Prostate gland (tissue), 2 donors: ENCODE data around the gene MYO5C. TPM values are rescaled to one million over a fixed set of nuclear protein-coding genes. Genes with fewer than 3 reads are reported as not detected.

Source experiments
- DNase-seq: peaks from one replicate; pipeline ENCODE4 v3.0.0-alpha.2; 2019; ENCODE audit warnings: low spot score
- H3K27ac ChIP-seq, 2 donors: fragments of 200-600 bp; sonication (generic); 2 replicates each; pipeline ENCODE4 v1.5.1; 2017 to 2019
- H3K27me3 ChIP-seq: fragments of 200-600 bp; sonication (generic); replicated peaks from 2 replicates; pipeline ENCODE4 v1.5.1; 2019; ENCODE audit not compliant: insufficient read depth
- H3K36me3 ChIP-seq, 2 donors: fragments of 200-600 bp; sonication (generic); 1 replicate in 1 of 2; 2 replicates in 1 of 2; pipeline versions ENCODE4 v1.5.1 to v1.8.1; 2017 to 2019
- H3K4me1 ChIP-seq: fragments of 200-600 bp; sonication (generic); replicated peaks from 2 replicates; pipeline ENCODE4 v1.5.1; 2019
- H3K4me3 ChIP-seq, 2 donors: fragments of 200-600 bp; sonication (generic); 2 replicates each; pipeline ENCODE4 v1.5.1; 2017 to 2019
- H3K9me3 ChIP-seq: fragments of 200-600 bp; sonication (generic); 2 replicates; pipeline ENCODE4 v1.5.1; 2017
- POLR2A ChIP-seq: fragments of 450-650 bp; IDR thresholded peaks from one replicate; pipeline ENCODE4 v1.6.1; 2016; ENCODE audit warnings: antibody characterized with exemption, mild to moderate bottlenecking
- POLR2AphosphoS5 ChIP-seq: sonication (generic); formaldehyde crosslinking; IDR thresholded peaks from one replicate; pipeline ENCODE4 v1.6.1; 2017; ENCODE audit warnings: antibody characterized with exemption
- WGBS: methylation state at CpG from one replicate; pipeline ENCODE4 v1.1.5; 2018; 5-methylcytosine and 5-hydroxymethylcytosine counted together
- intact Hi-C: fragments of 100-400 bp; cut with DNase I; formaldehyde crosslinking; loops from one replicate; pipeline ENCODE4 v1.14.2; 2022
- total RNA-seq, 2 donors: library from RNA; depleted of rRNA; stranded (reverse); fragments of >200 nt; gene quantifications; one replicate each; pipeline ENCODE4 v1.1.0, GENCODE V29; 2016
- TF ChIP-seq, protein P1 (sequence below), 4 experiments: fragments of 200-600 bp in 2 of 4; fragments of 450-650 bp in 2 of 4; sonication (generic) in 2 of 4; IDR thresholded peaks; 1 replicate in 3 of 4; 2 replicates in 1 of 4; pipeline ENCODE4 v1.5.1; 2016 to 2019; ENCODE audit warnings: antibody characterized with exemption in 4 of 4, mild to moderate bottlenecking in 2 of 4, moderate library complexity in 2 of 4

The MYO5C gene
- total RNA-seq, 2 donors from 2014 or later: 53.5 to 59.9 TPM

- intact Hi-C loops: no loop called here
- Histone ChIP-seq H3K27me3 (no peaks in the 10 kb centered on the region), H3K4me1 (no peaks in the 10 kb centered on the region), H3K4me3 (no peak overlapping the region), H3K27ac (no peak overlapping the region), H3K9me3 (no peaks in the 10 kb centered on the region), H3K36me3 (no peaks in the 10 kb centered on the region)
- no peak for TF ChIP-seq POLR2AphosphoS5
- TF ChIP-seq, protein P1, sequence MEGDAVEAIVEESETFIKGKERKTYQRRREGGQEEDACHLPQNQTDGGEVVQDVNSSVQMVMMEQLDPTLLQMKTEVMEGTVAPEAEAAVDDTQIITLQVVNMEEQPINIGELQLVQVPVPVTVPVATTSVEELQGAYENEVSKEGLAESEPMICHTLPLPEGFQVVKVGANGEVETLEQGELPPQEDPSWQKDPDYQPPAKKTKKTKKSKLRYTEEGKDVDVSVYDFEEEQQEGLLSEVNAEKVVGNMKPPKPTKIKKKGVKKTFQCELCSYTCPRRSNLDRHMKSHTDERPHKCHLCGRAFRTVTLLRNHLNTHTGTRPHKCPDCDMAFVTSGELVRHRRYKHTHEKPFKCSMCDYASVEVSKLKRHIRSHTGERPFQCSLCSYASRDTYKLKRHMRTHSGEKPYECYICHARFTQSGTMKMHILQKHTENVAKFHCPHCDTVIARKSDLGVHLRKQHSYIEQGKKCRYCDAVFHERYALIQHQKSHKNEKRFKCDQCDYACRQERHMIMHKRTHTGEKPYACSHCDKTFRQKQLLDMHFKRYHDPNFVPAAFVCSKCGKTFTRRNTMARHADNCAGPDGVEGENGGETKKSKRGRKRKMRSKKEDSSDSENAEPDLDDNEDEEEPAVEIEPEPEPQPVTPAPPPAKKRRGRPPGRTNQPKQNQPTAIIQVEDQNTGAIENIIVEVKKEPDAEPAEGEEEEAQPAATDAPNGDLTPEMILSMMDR (IDR thresholded peaks at IDR 0.05): no peak
- no peak for TF ChIP-seq POLR2A
- no peak for DNase-seq
- 75% methylated on average over 2 of the region's 2 CpGs for WGBS
Observed at GRCh38 chr15:52206446-52206845, 89.2 kb downstream of the MYO5C start.

DNA sequence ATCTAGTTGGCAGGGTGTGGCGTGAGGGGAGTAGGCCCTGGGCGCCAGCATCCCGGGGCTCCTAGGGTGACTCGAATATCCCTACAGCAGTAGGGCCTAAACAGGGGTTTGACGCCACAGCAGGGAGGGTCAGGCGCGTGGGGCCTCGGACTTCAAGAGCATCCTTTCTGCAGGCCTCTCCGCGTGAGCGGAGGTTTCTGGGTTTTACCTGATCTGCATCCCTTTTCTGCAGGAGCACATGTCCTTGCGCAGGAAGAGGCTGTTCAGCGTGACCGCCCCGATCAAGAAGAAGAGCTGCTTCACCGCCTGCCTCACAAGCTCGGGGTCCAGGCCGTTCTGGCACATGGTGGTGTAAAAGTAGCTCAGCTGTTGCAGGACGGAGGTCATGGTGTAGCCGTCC is 90.9 kb downstream of the MYO5C start:
- H3K4me3 ChIP-seq: no peak overlapping the region
- no peak for DNase-seq

GRCh38 chr15:52200831-52201365 is 94.7 kb downstream of the MYO5C start:
- no peak for DNase-seq
- H3K27ac ChIP-seq: no peak overlapping the region
- intact Hi-C loops: no loop called here
- no peaks in the 10 kb centered on the region for H3K36me3 ChIP-seq
- H3K4me1 ChIP-seq: no peaks in the 10 kb centered on the region
- no peak for TF ChIP-seq POLR2A
- TF ChIP-seq, protein P1 (IDR thresholded peaks at IDR 0.05): no peak
- no peak for TF ChIP-seq POLR2AphosphoS5
- WGBS: 89% methylated on average over 1 of the region's 1 CpG
- H3K9me3 ChIP-seq: no peaks in the 10 kb centered on the region
- H3K4me3 ChIP-seq: no peak overlapping the region
- H3K27me3 ChIP-seq: no peaks in the 10 kb centered on the region

More for the DNA sequence above, 90.9 kb downstream of the MYO5C start:
- Histone ChIP-seq H3K27ac (no peak overlapping the region), H3K27me3 (no peaks in the 10 kb centered on the region), H3K36me3 (no peaks in the 10 kb centered on the region), H3K9me3 (no peaks in the 10 kb centered on the region), H3K4me1 (no peaks in the 10 kb centered on the region)
- intact Hi-C loops: no loop called here
- TF ChIP-seq POLR2A: no peak
- 98% methylated on average over 20 of the region's 20 CpGs for WGBS

- WGBS: 69% methylated on average over 2 of the region's 2 CpGs
- TF ChIP-seq POLR2AphosphoS5 (no peak), POLR2A (no peak)
- TF ChIP-seq, protein P1 (IDR thresholded peaks at IDR 0.05): no peak
- intact Hi-C loops: no loop called here
- Histone ChIP-seq H3K27ac (no peak overlapping the region), H3K27me3 (no peaks in the 10 kb centered on the region), H3K9me3 (no peaks in the 10 kb centered on the region), H3K4me3 (no peak overlapping the region), H3K36me3 (no peaks in the 10 kb centered on the region), H3K4me1 (no peaks in the 10 kb centered on the region)
- no peak for DNase-seq
Observed at GRCh38 chr15:52199271-52199670, 96.3 kb downstream of the MYO5C start.

- Histone ChIP-seq H3K27ac (no peak overlapping the region), H3K9me3 (no peaks in the 10 kb centered on the region), H3K27me3 (no peaks in the 10 kb centered on the region), H3K4me3 (no peak overlapping the region), H3K36me3 (no peaks in the 10 kb centered on the region), H3K4me1 (no peaks in the 10 kb centered on the region)
- TF ChIP-seq POLR2A (no peak), POLR2AphosphoS5 (no peak)
- TF ChIP-seq, protein P1 (IDR thresholded peaks at IDR 0.05): no peak
- 78% methylated on average over 3 of the region's 3 CpGs for WGBS
- no peak for DNase-seq
- intact Hi-C loops: no loop called here
Observed at GRCh38 chr15:52196891-52197290, 98.7 kb downstream of the MYO5C start.
